Peyer's patch (tissue), 4 donors: ENCODE results near the gene CRACR2A.

ENCODE experiments used
- POLR2A ChIP-seq, 2 donors: fragments of 450-650 bp; IDR thresholded peaks; one replicate each; pipeline ENCODE4 v1.5.1; 2017; ENCODE audit warnings: antibody characterized with exemption in 2 of 2, mild to moderate bottlenecking in 2 of 2, moderate library complexity in 2 of 2
- TF ChIP-seq, protein P1 (sequence below), 6 experiments: fragments of 450-650 bp in 4 of 6; fragments of 200-600 bp in 2 of 6; sonication (generic) in 1 of 6; IDR thresholded peaks; one replicate each; pipeline ENCODE4 v1.5.1; 2017 to 2019; ENCODE audit warnings: antibody characterized with exemption in 6 of 6, mild to moderate bottlenecking in 3 of 6, moderate library complexity in 1 of 6

DNA sequence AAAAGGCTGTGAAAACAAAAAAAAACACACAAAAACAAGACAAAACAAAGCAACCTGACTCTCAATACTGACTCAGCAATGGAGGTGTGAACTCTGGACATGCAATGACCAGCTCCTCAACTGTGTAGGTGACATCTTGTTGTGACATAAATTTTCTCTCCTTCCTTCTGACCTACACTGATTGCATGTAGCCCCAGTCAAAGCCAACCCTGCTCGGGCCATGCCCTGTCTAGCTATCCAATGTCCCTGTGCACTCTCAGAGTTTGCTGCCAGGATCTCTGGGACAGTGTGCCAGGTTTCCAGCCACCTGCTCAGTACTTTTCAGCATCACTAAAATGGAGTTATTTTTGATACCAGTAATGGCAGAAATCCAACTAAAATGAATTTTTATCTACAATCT, 18.9 kb upstream of the CRACR2A start:
- TF ChIP-seq POLR2A (IDR thresholded peaks at IDR 0.05) = no peak
- TF ChIP-seq, protein P1, sequence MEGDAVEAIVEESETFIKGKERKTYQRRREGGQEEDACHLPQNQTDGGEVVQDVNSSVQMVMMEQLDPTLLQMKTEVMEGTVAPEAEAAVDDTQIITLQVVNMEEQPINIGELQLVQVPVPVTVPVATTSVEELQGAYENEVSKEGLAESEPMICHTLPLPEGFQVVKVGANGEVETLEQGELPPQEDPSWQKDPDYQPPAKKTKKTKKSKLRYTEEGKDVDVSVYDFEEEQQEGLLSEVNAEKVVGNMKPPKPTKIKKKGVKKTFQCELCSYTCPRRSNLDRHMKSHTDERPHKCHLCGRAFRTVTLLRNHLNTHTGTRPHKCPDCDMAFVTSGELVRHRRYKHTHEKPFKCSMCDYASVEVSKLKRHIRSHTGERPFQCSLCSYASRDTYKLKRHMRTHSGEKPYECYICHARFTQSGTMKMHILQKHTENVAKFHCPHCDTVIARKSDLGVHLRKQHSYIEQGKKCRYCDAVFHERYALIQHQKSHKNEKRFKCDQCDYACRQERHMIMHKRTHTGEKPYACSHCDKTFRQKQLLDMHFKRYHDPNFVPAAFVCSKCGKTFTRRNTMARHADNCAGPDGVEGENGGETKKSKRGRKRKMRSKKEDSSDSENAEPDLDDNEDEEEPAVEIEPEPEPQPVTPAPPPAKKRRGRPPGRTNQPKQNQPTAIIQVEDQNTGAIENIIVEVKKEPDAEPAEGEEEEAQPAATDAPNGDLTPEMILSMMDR (IDR thresholded peaks at IDR 0.05) = no peak
